GM23248 (cell line): ENCODE results near the gene PELO. TPM values are rescaled to one million over a fixed set of nuclear protein-coding genes. Genes with fewer than 3 reads are reported as not detected.
"Not testable (repeated sequence)": the region's sequence is repeated elsewhere in the genome, so short reads cannot be mapped to it uniquely, and the experiment has no call there.

ENCODE experiments used
- DNase-seq: peaks from one replicate; pipeline ENCODE4 v3.0.0-alpha.2; 2015
- H2AFZ ChIP-seq: fragments of 200-600 bp; sonication (generic); 2 replicates; pipeline ENCODE4 v1.6.1; 2016; ENCODE audit warnings: antibody characterized with exemption
- H3F3A ChIP-seq: fragments of 200-600 bp; sonication (generic); 2 replicates; pipeline ENCODE4 v1.6.1; 2016; ENCODE audit warnings: mild to moderate bottlenecking, antibody characterized with exemption, mixed run types; ENCODE audit not compliant: insufficient read depth
- H3K27ac ChIP-seq: fragments of 200-600 bp; sonication (generic); 2 replicates; pipeline ENCODE4 v1.5.1; 2016; ENCODE audit warnings: mild to moderate bottlenecking
- H3K27me3 ChIP-seq: fragments of 200-600 bp; sonication (generic); replicated peaks from 2 replicates; pipeline ENCODE4 v1.6.1; 2016; ENCODE audit warnings: mild to moderate bottlenecking; ENCODE audit not compliant: insufficient read depth
- H3K36me3 ChIP-seq: fragments of 200-600 bp; sonication (generic); 2 replicates; pipeline ENCODE4 v1.6.1; 2016; ENCODE audit warnings: low read depth, mild to moderate bottlenecking
- H3K4me1 ChIP-seq: fragments of 200-600 bp; sonication (generic); 2 replicates; pipeline ENCODE4 v1.6.1; 2016; ENCODE audit warnings: mild to moderate bottlenecking; ENCODE audit not compliant: insufficient read depth
- H3K4me2 ChIP-seq: fragments of 200-600 bp; sonication (generic); one replicate; pipeline ENCODE4 v1.6.1; 2016; ENCODE audit warnings: mild to moderate bottlenecking; ENCODE audit not compliant: unreplicated experiment
- H3K4me3 ChIP-seq: fragments of 200-600 bp; sonication (generic); 2 replicates; pipeline ENCODE4 v1.5.1; 2016; ENCODE audit warnings: mild to moderate bottlenecking
- H3K79me2 ChIP-seq: fragments of 200-600 bp; sonication (generic); 2 replicates; pipeline ENCODE4 v1.6.1; 2016; ENCODE audit warnings: mild to moderate bottlenecking; ENCODE audit not compliant: insufficient read depth
- H3K9ac ChIP-seq: fragments of 200-600 bp; sonication (generic); 2 replicates; pipeline ENCODE4 v1.6.1; 2016; ENCODE audit warnings: mild to moderate bottlenecking
- H3K9me2 ChIP-seq: fragments of 200-600 bp; sonication (generic); 2 replicates; pipeline ENCODE4 v1.6.1; 2016; ENCODE audit warnings: mixed run types, mild to moderate bottlenecking, moderate library complexity; ENCODE audit not compliant: insufficient read depth
- H3K9me3 ChIP-seq: fragments of 200-600 bp; sonication (generic); one replicate; pipeline ENCODE4 v1.6.1; 2017; ENCODE audit warnings: low read depth
- H4K20me1 ChIP-seq: fragments of 200-600 bp; sonication (generic); 2 replicates; pipeline ENCODE4 v1.6.0; 2016; ENCODE audit not compliant: insufficient read depth
- EZH2 ChIP-seq: fragments of 200-600 bp; sonication (generic); IDR thresholded peaks from 2 replicates; pipeline ENCODE4 v1.6.1; 2018; ENCODE audit warnings: antibody characterized with exemption, mild to moderate bottlenecking; ENCODE audit not compliant: insufficient read depth, poor library complexity, severe bottlenecking
- EZH2phosphoT487 ChIP-seq: fragments of 200-600 bp; sonication (generic); IDR thresholded peaks from 2 replicates; pipeline ENCODE4 v1.6.1; 2018; ENCODE audit warnings: antibody characterized with exemption, moderate library complexity, mild to moderate bottlenecking, low read depth; ENCODE audit not compliant: insufficient read depth
- WGBS, 2 experiments: methylation state at CpG; one replicate each; pipeline ENCODE4 v1.1.6; 2015 to 2017; ENCODE audit warnings: low lambda C conversion rate in 2 of 2, low coverage in 1 of 2; ENCODE audit errors: missing lambda C conversion rate in 2 of 2; 5-methylcytosine and 5-hydroxymethylcytosine counted together
- in situ Hi-C: fragments of 300-500 bp; cut with MboI; formaldehyde crosslinking; loops from 2 replicates; pipeline ENCODE4 v1.15.0; 2020
- polyA plus RNA-seq: library from polyadenylated mRNA; unstranded; fragments of >200 nt; fragmentation: Nextera tagmentation; extraction: Ambion mirVana; gene quantifications from 2 replicates; pipeline ENCODE4 v1.2.1, GENCODE V29; 2016
- total RNA-seq: library from RNA; depleted of rRNA; stranded (reverse); fragments of >200 nt; shearing (Covaris generic); gene quantifications from 2 replicates; pipeline ENCODE4 v1.2.3, GENCODE V29; 2014

The PELO gene
- total and polyA plus RNA-seq, 2 experiments from 2014 or later = 20.4 to 25.2 TPM

DNA sequence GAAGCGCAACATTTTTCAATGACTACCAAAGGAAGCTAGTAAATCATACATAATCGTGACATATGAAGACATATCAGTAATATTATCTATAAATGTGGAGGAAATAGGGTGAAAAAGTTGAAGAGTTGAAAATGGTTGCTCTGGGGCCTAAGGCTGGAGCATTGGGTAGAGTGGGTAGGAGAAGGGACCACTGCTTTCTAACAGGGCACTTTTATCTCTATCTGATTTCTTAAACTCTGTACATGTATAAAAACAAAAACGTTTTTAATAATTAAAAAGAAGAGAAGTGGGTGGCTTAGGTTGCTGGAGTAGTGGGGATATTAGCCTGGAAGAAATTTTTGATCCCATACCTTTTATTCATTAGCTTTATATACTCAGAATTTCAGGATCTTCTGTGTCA is 44.2 kb upstream of the PELO start:
- H3K36me3 ChIP-seq = no peaks in the 10 kb centered on the region
- H3K79me2 ChIP-seq = no peaks in the 10 kb centered on the region
- peaks cover 31% of the 10 kb centered on the region for H3K4me1 ChIP-seq
- DNase-seq = no peak
- TF ChIP-seq EZH2phosphoT487 = no peak
- no peak for TF ChIP-seq EZH2
- no peak overlapping the region for H3K4me2 ChIP-seq
- H2AFZ ChIP-seq = no peak overlapping the region
- H3K27ac ChIP-seq = peak overlapping the region; percentile 4; the same call in 1 of the 2 replicates
- no peak overlapping the region for H3K9ac ChIP-seq
- 72 to 73% methylated on average over 3 of the region's 3 CpGs for WGBS, 2 experiments
- H4K20me1 ChIP-seq = no peaks in the 10 kb centered on the region
- in situ Hi-C loops = no loop called here
- no peak overlapping the region for H3K4me3 ChIP-seq
- no peaks in the 10 kb centered on the region for H3K27me3 ChIP-seq
- H3K9me2 ChIP-seq = no peaks in the 10 kb centered on the region
- H3K9me3 ChIP-seq = no peaks in the 10 kb centered on the region
- H3F3A ChIP-seq = peaks cover 12% of the 10 kb centered on the region

- H3K27ac ChIP-seq = peak overlapping the region; percentile 4; the same call in 1 of the 2 replicates
- H3K79me2 ChIP-seq = no peaks in the 10 kb centered on the region
- H3K9me2 ChIP-seq = no peaks in the 10 kb centered on the region
- H3K4me3 ChIP-seq = no peak overlapping the region
- in situ Hi-C loops = no loop called here
- H3K4me2 ChIP-seq = no peak overlapping the region
- H3F3A ChIP-seq = peaks cover 12% of the 10 kb centered on the region
- 3 to 5% methylated on average over 1 of the region's 1 CpG for WGBS, 2 experiments
- H3K27me3 ChIP-seq = no peaks in the 10 kb centered on the region
- no peak overlapping the region for H2AFZ ChIP-seq
- no peak overlapping the region for H3K9ac ChIP-seq
- TF ChIP-seq EZH2phosphoT487 = no peak
- TF ChIP-seq EZH2 = no peak
- H3K36me3 ChIP-seq = no peaks in the 10 kb centered on the region
- H3K9me3 ChIP-seq = no peaks in the 10 kb centered on the region
- H3K4me1 ChIP-seq = peaks cover 31% of the 10 kb centered on the region
- DNase-seq = peak; percentile 78
- no peaks in the 10 kb centered on the region for H4K20me1 ChIP-seq
Observed at GRCh38 chr5:52743970-52744369, 43.7 kb upstream of the PELO start.

DNA sequence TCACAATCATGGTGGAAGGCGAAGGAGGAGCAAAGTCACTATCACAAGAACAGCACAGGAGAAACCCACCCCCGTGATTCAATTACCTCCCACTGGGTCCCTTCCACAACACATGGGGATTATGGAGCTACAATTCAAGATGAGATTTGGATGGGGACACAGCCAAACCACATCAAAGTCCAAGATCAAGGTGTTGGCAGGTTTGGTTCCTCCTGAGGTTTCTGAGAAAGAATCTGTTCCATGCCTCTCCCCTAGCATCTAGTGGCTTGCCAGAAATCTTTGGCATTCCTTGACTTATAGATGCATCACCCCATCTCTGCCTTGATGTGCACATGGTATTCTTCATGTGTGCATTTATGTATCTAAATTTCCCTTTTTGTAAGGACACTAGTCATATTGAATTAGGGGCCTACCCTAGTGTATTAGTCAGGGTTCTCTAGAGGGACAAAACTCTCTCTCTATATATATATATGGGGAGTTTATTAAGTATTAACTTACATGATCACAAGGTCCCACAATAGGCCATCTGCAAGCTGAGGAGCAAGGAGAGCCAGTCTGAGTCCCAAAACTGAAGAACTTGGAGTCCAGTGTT is 42.8 kb upstream of the PELO start:
- H3K9me2 ChIP-seq, H4K20me1 ChIP-seq, H3K36me3 ChIP-seq, H2AFZ ChIP-seq, H3K4me3 ChIP-seq, H3K79me2 ChIP-seq, H3K27ac ChIP-seq, H3K4me2 ChIP-seq, H3K9me3 ChIP-seq, DNase-seq, H3K9ac ChIP-seq, H3K27me3 ChIP-seq, in situ Hi-C loops: not testable (repeated sequence)
- peaks cover 12% of the 10 kb centered on the region for H3F3A ChIP-seq
- peaks cover 31% of the 10 kb centered on the region for H3K4me1 ChIP-seq
- WGBS, 2 experiments = 93 to 98% methylated on average over 2 of the region's 2 CpGs

DNA sequence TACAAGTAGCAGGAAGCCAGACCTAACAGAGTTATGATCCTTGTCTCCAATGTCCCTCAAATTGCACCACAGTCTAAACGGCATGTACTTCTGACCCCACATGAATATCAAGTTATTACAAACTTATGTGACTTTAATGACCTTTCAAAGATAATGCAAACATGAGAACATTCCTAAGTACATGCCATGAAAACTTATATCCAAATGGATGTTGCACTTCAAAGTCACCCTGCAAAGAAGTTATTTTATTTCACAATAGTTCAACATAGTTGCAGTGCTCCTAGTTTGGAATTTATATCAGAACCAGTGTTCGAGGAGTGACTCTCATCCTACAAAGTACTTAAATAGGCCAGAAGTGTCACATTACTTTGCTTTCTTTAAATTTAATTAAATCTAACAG is 41.2 kb upstream of the PELO start:
- H3K4me3 ChIP-seq = no peak overlapping the region
- TF ChIP-seq EZH2phosphoT487 (no peak), EZH2 (no peak)
- no peaks in the 10 kb centered on the region for H3K9me2 ChIP-seq
- H4K20me1 ChIP-seq = no peaks in the 10 kb centered on the region
- peaks cover 31% of the 10 kb centered on the region for H3K4me1 ChIP-seq
- no peaks in the 10 kb centered on the region for H3K27me3 ChIP-seq
- H3K36me3 ChIP-seq = no peaks in the 10 kb centered on the region
- H3K9me3 ChIP-seq = no peaks in the 10 kb centered on the region
- H3K27ac ChIP-seq = no peak overlapping the region
- H3K4me2 ChIP-seq = peak overlapping the region; percentile 13
- no peaks in the 10 kb centered on the region for H3K79me2 ChIP-seq
- H2AFZ ChIP-seq = no peak overlapping the region
- in situ Hi-C loops = no loop called here
- H3F3A ChIP-seq = peaks cover 12% of the 10 kb centered on the region
- no peak overlapping the region for H3K9ac ChIP-seq
- 15 to 19% methylated on average over 2 of the region's 2 CpGs for WGBS, 2 experiments
- DNase-seq = peak; percentile 38

DNA sequence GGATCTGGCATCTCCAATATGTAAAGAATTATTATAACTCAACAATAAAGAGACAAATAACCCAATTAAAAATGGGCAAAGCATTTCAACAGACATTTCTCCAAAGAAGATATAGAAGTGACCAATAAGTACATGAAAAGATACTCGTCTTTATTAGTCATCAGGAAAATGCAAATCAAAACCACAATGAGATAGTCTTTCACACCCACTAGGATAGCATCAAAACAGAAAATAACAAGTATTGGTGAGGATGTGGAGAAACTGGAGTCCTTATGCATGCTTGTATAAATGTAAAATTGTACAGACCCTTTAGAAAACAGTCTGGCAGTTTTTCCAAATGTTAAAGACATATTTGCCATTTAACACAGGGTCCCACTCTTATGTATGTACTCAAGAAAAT is 39.1 kb upstream of the PELO start:
- TF ChIP-seq EZH2 = no peak
- TF ChIP-seq EZH2phosphoT487 = no peak
- DNase-seq = no peak
- Histone ChIP-seq H3K27me3 (no peaks in the 10 kb centered on the region), H3K9ac (no peak overlapping the region), H2AFZ (no peak overlapping the region), H3K9me3 (no peaks in the 10 kb centered on the region), H3K4me3 (no peak overlapping the region), H3K4me1 (peaks cover 23% of the 10 kb centered on the region), H3K9me2 (no peaks in the 10 kb centered on the region), H3K27ac (no peak overlapping the region), H3K4me2 (no peak overlapping the region), H3K79me2 (no peaks in the 10 kb centered on the region), H3F3A (peaks cover 7% of the 10 kb centered on the region), H3K36me3 (no peaks in the 10 kb centered on the region), H4K20me1 (no peaks in the 10 kb centered on the region)
- in situ Hi-C loops = no loop called here
- WGBS, 2 experiments = 16 to 27% methylated on average over 1 of the region's 1 CpG
